Epithelial cell of proximal tubule (primary cell): ENCODE data around the gene SNCG. TPM values are rescaled to one million over a fixed set of nuclear protein-coding genes. Genes with fewer than 3 reads are reported as not detected.

Source experiments
- DNase-seq: peaks from one replicate; pipeline ENCODE4 v3.0.0-alpha.2; 2011; ENCODE audit warnings: low read depth
- H3K4me3 ChIP-seq: 2 replicates; pipeline ENCODE4 v1.5.1; 2011; ENCODE audit warnings: low read depth, mild to moderate bottlenecking, low read length
- total RNA-seq: library from RNA; depleted of rRNA; stranded (reverse); fragments of >200 nt; gene quantifications from 2 replicates; pipeline ENCODE4 v1.2.3, GENCODE V29; 2015
- TF ChIP-seq, protein P1 (sequence below): conservative IDR thresholded peaks from 2 replicates; pipeline ENCODE4 v1.5.1; 2012; ENCODE audit warnings: low read depth, mild to moderate bottlenecking, low read length

Gene SNCG
- total RNA-seq, 1 donor from 2014 or later = 30.0 TPM

DNA sequence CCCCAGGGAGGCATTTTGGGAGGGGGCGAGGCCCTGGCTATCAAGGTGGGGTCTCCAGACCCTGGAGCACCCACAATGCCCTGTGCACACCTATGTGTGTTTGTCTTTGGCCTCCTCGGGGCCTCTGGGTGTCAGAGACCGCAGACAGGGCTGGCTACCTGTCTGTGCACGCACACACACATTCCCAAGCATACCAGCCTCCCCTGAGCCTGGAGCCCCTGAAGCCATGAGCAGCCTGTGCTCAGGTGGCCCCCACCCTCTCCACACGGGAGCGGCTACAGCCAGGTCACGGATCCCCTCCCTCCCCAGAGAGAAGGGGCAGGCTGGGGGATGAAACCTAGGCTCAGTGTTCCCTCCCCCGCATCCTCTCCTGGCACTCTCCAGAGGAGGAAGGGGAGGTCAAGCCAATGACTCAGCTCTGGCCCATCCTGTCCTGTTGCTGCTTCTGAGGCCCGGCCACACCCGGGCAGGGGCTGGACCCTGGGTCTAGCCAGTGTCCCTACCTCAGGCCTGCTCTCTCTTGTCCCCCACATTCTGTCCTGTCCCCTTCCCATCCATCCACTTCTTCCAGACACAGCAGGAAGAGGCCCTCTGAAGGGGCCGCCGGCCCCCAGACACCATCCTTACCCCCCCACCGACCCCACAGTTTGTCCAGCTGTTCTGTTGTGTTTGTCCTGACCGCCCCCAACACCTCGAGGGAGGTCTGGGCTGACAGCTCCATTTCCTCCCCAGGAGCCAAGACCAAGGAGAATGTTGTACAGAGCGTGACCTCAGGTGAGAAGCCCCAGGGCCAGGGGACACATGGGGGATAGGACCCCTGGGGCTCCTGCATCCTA lies 720 bp downstream of the SNCG start:
- TF ChIP-seq, protein P1, sequence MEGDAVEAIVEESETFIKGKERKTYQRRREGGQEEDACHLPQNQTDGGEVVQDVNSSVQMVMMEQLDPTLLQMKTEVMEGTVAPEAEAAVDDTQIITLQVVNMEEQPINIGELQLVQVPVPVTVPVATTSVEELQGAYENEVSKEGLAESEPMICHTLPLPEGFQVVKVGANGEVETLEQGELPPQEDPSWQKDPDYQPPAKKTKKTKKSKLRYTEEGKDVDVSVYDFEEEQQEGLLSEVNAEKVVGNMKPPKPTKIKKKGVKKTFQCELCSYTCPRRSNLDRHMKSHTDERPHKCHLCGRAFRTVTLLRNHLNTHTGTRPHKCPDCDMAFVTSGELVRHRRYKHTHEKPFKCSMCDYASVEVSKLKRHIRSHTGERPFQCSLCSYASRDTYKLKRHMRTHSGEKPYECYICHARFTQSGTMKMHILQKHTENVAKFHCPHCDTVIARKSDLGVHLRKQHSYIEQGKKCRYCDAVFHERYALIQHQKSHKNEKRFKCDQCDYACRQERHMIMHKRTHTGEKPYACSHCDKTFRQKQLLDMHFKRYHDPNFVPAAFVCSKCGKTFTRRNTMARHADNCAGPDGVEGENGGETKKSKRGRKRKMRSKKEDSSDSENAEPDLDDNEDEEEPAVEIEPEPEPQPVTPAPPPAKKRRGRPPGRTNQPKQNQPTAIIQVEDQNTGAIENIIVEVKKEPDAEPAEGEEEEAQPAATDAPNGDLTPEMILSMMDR = no peak
- DNase-seq = no peak
- H3K4me3 ChIP-seq = no peak overlapping the region

DNA sequence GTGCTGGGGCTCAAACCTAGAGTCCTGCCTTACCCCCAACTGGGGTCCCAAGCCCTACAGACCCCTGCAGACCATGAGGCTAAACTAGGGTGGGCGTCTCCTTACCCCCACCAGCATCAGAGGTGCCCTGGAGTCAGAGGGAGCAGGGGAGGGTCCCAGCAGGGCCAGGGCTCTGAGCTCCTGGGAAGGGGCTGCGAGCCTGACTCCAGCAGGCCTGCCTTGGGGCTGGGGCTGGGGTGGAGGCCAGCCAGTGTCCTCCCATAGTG lies 1.3 kb downstream of the SNCG start:
- H3K4me3 ChIP-seq = no peak overlapping the region
- TF ChIP-seq, protein P1 = no peak
- DNase-seq = no peak

DNA sequence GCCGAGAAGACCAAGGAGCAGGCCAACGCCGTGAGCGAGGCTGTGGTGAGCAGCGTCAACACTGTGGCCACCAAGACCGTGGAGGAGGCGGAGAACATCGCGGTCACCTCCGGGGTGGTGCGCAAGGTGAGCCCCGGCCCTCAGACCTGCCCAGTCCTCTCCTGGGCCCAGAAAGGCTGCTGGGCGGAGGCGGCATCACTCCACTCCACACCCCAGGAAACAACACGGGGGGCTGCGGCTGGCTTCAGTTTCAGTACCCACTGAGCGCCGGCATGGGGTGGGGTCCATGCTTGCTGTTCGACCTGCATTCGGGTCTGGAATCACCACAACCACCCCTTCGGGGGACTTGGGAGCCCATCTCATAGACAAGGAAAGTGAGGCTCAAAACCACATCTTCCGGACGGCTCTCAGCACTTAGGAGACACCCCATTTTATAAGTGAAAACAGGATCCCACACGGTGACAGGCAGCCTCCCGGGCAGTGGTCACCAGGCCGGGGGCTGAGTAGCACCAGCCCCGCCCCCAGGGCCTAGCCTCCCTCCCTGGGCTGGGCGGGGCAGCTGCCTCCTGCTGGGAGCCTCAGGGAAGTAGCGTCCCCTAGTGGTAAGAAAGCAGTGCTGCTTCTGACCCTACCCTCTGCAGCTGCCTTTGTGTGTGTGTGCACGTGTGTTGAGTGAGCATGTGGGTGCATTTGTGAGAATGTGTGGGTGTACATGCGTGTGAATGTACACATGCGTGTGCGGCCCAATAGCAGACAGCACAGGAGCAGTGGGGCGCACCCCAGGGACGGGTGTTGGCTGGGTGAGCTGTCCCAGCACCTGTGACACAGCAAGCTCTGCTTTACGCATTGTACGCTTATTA lies 1.8 kb downstream of the SNCG start:
- DNase-seq = no peak
- H3K4me3 ChIP-seq = no peak overlapping the region
- TF ChIP-seq, protein P1 = peak; percentile 97

DNA sequence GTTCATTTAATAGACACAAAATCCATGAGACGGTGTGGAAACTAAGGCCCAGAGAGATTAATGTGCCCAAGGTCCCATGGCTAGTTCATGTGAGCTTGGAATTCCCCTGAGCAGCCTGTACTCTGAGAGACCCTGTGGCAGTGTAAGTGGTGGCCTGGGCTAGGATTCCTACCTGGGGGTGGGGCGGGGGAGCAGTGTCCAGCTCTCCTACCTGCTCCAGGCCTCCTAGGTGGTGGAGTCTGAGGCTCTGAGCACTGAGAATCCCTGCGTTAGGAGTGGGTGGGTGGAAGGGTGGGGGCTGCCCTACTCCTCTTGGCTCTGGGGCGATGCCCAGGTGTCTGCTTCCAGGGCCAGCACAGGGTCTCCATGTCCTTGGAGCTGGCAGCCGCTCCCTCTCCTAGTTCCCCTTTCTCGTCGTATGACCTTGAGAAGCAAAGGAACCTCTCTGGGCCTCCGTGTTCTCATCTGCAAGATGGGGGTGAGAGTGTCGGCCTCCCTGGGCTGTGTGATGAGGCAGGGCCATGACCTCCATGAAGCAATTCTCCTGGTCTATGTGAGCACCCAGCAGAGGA lies 2.5 kb downstream of the SNCG start:
- DNase-seq = no peak
- no peak overlapping the region for H3K4me3 ChIP-seq
- TF ChIP-seq, protein P1 = no peak

DNA sequence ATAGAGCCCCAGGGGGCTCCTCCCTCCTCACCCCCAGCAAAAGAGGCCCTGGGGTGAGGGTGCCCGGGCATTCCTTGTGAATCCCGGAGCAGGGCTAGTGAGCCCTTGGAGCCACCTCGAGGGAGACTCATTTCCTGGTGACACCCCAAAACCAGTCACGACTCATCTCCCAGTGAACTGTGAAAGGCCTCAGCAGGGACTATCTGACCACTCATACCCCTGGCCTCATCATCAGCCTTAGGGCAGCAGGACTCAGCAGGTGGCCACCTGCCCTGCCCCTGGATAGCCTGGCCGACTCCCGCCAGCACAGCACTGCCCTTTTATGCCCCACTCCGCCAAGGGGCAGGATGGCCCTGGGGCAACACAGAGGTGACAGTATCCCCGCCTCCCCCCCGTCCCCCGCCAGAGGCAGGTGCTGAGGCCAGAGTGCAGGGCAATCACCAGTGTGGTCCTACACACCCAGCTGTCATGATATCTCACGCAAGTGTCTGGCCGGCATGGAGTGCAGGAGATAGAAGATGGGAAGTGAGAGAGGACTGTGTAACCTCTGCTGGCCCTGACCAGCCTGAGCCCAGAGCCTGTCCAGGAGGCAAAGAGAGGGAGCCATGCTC lies 3.2 kb downstream of the SNCG start:
- TF ChIP-seq, protein P1 = no peak
- DNase-seq = no peak

DNA sequence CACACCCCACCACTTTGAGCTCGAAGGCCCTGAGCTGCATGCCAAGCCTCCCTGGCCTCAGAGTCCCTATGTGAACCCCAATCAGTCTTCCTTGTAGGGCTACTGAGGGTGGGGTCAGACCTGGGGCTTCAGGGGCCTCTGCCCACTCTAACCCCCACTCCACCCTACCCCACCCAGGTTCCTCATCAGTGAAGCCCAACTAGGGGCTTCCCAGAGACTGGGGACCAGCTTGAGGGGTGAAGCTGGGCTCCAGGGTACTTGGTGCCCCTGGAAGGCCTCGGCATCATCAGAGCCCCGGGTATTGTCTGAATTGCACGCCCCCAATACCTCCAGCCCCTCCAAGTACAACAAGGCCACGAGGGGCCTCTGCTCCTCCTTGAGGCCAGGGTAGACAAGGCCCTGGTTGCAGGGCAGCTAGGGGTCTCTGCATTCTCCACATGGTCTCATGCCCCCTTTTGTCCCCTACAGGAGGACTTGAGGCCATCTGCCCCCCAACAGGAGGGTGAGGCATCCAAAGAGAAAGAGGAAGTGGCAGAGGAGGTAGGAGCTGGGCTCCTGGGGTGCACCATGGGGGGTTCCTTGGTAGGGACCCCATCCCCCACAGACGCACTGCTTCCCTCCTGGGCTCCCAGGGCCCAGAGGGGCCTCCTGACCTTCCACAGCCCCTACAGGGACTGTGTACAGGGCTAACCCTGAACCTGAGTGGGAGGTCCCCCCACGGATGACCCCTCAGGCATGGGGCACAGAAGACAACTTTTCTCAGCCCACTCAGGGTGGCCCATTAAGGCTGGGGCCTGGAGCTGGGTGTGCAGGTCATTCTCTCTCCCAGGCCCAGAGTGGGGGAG lies 4.0 kb downstream of the SNCG start:
- no peak overlapping the region for H3K4me3 ChIP-seq
- TF ChIP-seq, protein P1 = no peak
- no peak for DNase-seq

More for the DNA sequence above, 3.2 kb downstream of the SNCG start:
- H3K4me3 ChIP-seq = no peak overlapping the region
